PFSK-1 (cell line): ENCODE data around the gene ENTHD1.

ENCODE experiments used
- POLR2AphosphoS5 ChIP-seq: IDR thresholded peaks from 2 replicates; pipeline ENCODE4 v1.6.1; 2012; ENCODE audit warnings: low read depth, mild to moderate bottlenecking, control low read depth, low read length, moderate library complexity
- SIN3A ChIP-seq: IDR thresholded peaks from 2 replicates; pipeline ENCODE4 v1.6.1; 2012; ENCODE audit warnings: mild to moderate bottlenecking, low read length, moderate library complexity, borderline replicate concordance; ENCODE audit not compliant: insufficient read depth
- TAF1 ChIP-seq: IDR thresholded peaks from 2 replicates; pipeline ENCODE4 v1.6.1; 2012; ENCODE audit warnings: low read length, control low read depth, borderline replicate concordance; ENCODE audit not compliant: insufficient read depth
- TF ChIP-seq, protein P1 (sequence below), 2 experiments: IDR thresholded peaks; 2 replicates each; pipeline versions ENCODE4 v1.6.1 to v1.8.0; 2011 to 2012; ENCODE audit warnings: low read depth in 2 of 2, low read length in 2 of 2, control low read depth in 1 of 2, inconsistent platforms in 1 of 2, mild to moderate bottlenecking in 1 of 2, moderate library complexity in 1 of 2; ENCODE audit not compliant: insufficient read depth in 1 of 2

GRCh38 chr22:39940757-39941305, 47.3 kb upstream of the ENTHD1 start:
- TF ChIP-seq SIN3A (no peak), POLR2AphosphoS5 (no peak), TAF1 (no peak)
- TF ChIP-seq, protein P1, sequence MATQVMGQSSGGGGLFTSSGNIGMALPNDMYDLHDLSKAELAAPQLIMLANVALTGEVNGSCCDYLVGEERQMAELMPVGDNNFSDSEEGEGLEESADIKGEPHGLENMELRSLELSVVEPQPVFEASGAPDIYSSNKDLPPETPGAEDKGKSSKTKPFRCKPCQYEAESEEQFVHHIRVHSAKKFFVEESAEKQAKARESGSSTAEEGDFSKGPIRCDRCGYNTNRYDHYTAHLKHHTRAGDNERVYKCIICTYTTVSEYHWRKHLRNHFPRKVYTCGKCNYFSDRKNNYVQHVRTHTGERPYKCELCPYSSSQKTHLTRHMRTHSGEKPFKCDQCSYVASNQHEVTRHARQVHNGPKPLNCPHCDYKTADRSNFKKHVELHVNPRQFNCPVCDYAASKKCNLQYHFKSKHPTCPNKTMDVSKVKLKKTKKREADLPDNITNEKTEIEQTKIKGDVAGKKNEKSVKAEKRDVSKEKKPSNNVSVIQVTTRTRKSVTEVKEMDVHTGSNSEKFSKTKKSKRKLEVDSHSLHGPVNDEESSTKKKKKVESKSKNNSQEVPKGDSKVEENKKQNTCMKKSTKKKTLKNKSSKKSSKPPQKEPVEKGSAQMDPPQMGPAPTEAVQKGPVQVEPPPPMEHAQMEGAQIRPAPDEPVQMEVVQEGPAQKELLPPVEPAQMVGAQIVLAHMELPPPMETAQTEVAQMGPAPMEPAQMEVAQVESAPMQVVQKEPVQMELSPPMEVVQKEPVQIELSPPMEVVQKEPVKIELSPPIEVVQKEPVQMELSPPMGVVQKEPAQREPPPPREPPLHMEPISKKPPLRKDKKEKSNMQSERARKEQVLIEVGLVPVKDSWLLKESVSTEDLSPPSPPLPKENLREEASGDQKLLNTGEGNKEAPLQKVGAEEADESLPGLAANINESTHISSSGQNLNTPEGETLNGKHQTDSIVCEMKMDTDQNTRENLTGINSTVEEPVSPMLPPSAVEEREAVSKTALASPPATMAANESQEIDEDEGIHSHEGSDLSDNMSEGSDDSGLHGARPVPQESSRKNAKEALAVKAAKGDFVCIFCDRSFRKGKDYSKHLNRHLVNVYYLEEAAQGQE (IDR thresholded peaks at IDR 0.05; ENCODE audit: insufficient read depth in 1 of 2, low read depth in 2 of 2, low read length in 2 of 2), result no peak
